HG03060 (cell line): ENCODE data around the gene MRGPRX2.

ENCODE experiments used
- ATAC-seq: cut with Tn5 transposase; IDR thresholded peaks from one replicate; pipeline ENCODE4 v1.9.1; 2021; ENCODE audit warnings: low read depth, moderate number of reproducible peaks; ENCODE audit not compliant: unreplicated experiment

The MRGPRX2 gene

GRCh38 chr11:19060629-19061028 lies at the start of gene MRGPRX2:
Gene MRGPRX2 (minus strand): TSS chr11:19060717. CDS start chr11:19056402, 4,315 bp downstream.
- no peak for ATAC-seq

- no peak for ATAC-seq
Measured at GRCh38 chr11:19110295-19110694, 49.8 kb upstream of the MRGPRX2 start.

- no peak for ATAC-seq
Measured at GRCh38 chr11:19107125-19107524, 46.6 kb upstream of the MRGPRX2 start.

GRCh38 chr11:19105011-19105410 lies 44.5 kb upstream of the MRGPRX2 start:
- ATAC-seq: no peak

GRCh38 chr11:19102521-19102900 lies 42.0 kb upstream of the MRGPRX2 start:
- ATAC-seq: no peak

GRCh38 chr11:19101796-19102520 lies 41.4 kb upstream of the MRGPRX2 start:
- no peak for ATAC-seq

- no peak for ATAC-seq
Measured at GRCh38 chr11:19100885-19101284, 40.4 kb upstream of the MRGPRX2 start.

- ATAC-seq: no peak
Measured at GRCh38 chr11:19099093-19099492, 38.6 kb upstream of the MRGPRX2 start.

- ATAC-seq: no peak
Measured at GRCh38 chr11:19094859-19095258, 34.3 kb upstream of the MRGPRX2 start.

- ATAC-seq: no peak
Measured at GRCh38 chr11:19093976-19094375, 33.5 kb upstream of the MRGPRX2 start.

- no peak for ATAC-seq
Measured at GRCh38 chr11:19092850-19093249, 32.3 kb upstream of the MRGPRX2 start.

GRCh38 chr11:19092342-19092741 lies 31.8 kb upstream of the MRGPRX2 start:
- ATAC-seq: no peak

- ATAC-seq: no peak
Measured at GRCh38 chr11:19091366-19091765, 30.8 kb upstream of the MRGPRX2 start.

- ATAC-seq: no peak
Measured at GRCh38 chr11:19089421-19089820, 28.9 kb upstream of the MRGPRX2 start.

GRCh38 chr11:19088791-19089190 lies 28.3 kb upstream of the MRGPRX2 start:
- ATAC-seq: no peak

- ATAC-seq: no peak
Measured at GRCh38 chr11:19087658-19088057, 27.1 kb upstream of the MRGPRX2 start.

- ATAC-seq: no peak
Measured at GRCh38 chr11:19084661-19085315, 24.3 kb upstream of the MRGPRX2 start.

GRCh38 chr11:19083166-19083565 lies 22.6 kb upstream of the MRGPRX2 start:
- no peak for ATAC-seq

GRCh38 chr11:19080579-19080993 lies 20.1 kb upstream of the MRGPRX2 start:
- ATAC-seq: no peak

- ATAC-seq: no peak
Measured at GRCh38 chr11:19079643-19080440, 19.3 kb upstream of the MRGPRX2 start.

GRCh38 chr11:19077965-19078364 lies 17.4 kb upstream of the MRGPRX2 start:
- no peak for ATAC-seq
